ENCODE measurements around the gene TKTL1.

DNA sequence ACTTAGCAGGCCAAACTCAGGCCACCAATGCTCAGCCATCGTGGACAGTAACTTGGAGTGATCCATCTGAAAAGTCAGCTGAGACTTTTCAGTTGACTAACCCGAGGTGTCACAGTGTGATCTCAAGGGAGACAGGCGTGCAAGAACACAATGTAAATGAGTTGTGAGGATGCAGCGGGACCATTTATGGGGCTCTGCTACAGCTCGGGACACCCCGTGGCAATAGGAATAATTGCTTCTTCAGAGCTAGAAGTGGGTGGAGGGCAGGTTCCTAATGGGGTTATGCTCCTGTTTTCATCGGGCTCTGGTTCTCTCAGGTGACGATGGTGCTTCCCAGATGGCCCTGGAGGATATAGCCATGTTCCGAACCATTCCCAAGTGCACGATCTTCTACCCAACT is 27.3 kb downstream of the TKTL1 start:
- TF ChIP-seq, protein P1, sequence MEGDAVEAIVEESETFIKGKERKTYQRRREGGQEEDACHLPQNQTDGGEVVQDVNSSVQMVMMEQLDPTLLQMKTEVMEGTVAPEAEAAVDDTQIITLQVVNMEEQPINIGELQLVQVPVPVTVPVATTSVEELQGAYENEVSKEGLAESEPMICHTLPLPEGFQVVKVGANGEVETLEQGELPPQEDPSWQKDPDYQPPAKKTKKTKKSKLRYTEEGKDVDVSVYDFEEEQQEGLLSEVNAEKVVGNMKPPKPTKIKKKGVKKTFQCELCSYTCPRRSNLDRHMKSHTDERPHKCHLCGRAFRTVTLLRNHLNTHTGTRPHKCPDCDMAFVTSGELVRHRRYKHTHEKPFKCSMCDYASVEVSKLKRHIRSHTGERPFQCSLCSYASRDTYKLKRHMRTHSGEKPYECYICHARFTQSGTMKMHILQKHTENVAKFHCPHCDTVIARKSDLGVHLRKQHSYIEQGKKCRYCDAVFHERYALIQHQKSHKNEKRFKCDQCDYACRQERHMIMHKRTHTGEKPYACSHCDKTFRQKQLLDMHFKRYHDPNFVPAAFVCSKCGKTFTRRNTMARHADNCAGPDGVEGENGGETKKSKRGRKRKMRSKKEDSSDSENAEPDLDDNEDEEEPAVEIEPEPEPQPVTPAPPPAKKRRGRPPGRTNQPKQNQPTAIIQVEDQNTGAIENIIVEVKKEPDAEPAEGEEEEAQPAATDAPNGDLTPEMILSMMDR (IDR thresholded peaks at IDR 0.05): no peak
- TF ChIP-seq POLR2A (IDR thresholded peaks at IDR 0.05) (no peak), EP300 (IDR thresholded peaks at IDR 0.05; ENCODE audit: low read depth) (no peak)

Data from transverse colon (tissue), 3 donors.